ENCODE data around the gene SPDYE4.

- no peak for TF ChIP-seq CTCF (IDR thresholded peaks at IDR 0.05)
- TF ChIP-seq ZFX (IDR thresholded peaks at IDR 0.05; ENCODE audit: borderline replicate concordance): no peak
Measured at GRCh38 chr17:8746501-8747236, 11.7 kb downstream of the SPDYE4 start.

Data from 22Rv1 (cell line).